Keratinocyte (primary cell): ENCODE data around the gene TMEM115. TPM values are rescaled to one million over a fixed set of nuclear protein-coding genes. Genes with fewer than 3 reads are reported as not detected.

Experiments
- DNase-seq: peaks from one replicate; pipeline ENCODE4 v3.0.0-alpha.2; 2011; ENCODE audit warnings: low read depth, missing footprints, low spot score
- FAIRE-seq: peaks from 2 replicates; lab custom pipeline; 2011; peaks lifted over from hg19 to GRCh38; lab: Jason Lieb, UNC
- H2AFZ ChIP-seq: 2 replicates; pipeline ENCODE4 v1.6.0; 2012; ENCODE audit warnings: low read length, control low read depth, inconsistent platforms; ENCODE audit not compliant: control insufficient read depth
- H3K27ac ChIP-seq: 2 replicates; pipeline ENCODE4 v1.5.1; 2011; ENCODE audit warnings: low read length; ENCODE audit not compliant: control insufficient read depth, insufficient read depth
- H3K27me3 ChIP-seq: 3 replicates; pipeline ENCODE4 v1.6.0; 2011; ENCODE audit warnings: low read length; ENCODE audit not compliant: control insufficient read depth, insufficient read depth; ENCODE audit errors: extremely low read depth
- H3K36me3 ChIP-seq, 2 experiments: 2 replicates in 1 of 2; 3 replicates in 1 of 2; pipeline ENCODE4 v1.5.1; 2011; ENCODE audit warnings: low read length in 2 of 2, mild to moderate bottlenecking in 1 of 2; ENCODE audit not compliant: control insufficient read depth in 2 of 2, insufficient read depth in 2 of 2; ENCODE audit errors: extremely low read depth in 1 of 2
- H3K4me1 ChIP-seq: 3 replicates; pipeline ENCODE4 v1.5.1; 2011; ENCODE audit warnings: low read length; ENCODE audit not compliant: control insufficient read depth, insufficient read depth; ENCODE audit errors: extremely low read depth
- H3K4me2 ChIP-seq: 3 replicates; pipeline ENCODE4 v1.6.0; 2011; ENCODE audit warnings: low read depth, low read length; ENCODE audit not compliant: control insufficient read depth, insufficient read depth; ENCODE audit errors: extremely low read depth
- H3K4me3 ChIP-seq, 3 experiments: fragments of 200-600 bp in 1 of 3; sonication (generic) in 1 of 3; 2 replicates in 2 of 3; 3 replicates in 1 of 3; pipeline ENCODE4 v1.5.1; 2011 to 2016; ENCODE audit warnings: low read length in 3 of 3, mild to moderate bottlenecking in 3 of 3, control low read depth in 2 of 3, inconsistent platforms in 1 of 3, low read depth in 1 of 3, mixed read lengths in 1 of 3, mixed run types in 1 of 3, moderate library complexity in 1 of 3; ENCODE audit not compliant: control insufficient read depth in 2 of 3, insufficient read depth in 2 of 3; ENCODE audit errors: extremely low read depth in 1 of 3
- H3K79me2 ChIP-seq: 2 replicates; pipeline ENCODE4 v1.6.0; 2012; ENCODE audit warnings: low read length; ENCODE audit not compliant: control insufficient read depth, insufficient read depth
- H3K9ac ChIP-seq: 3 replicates; pipeline ENCODE4 v1.6.0; 2011; ENCODE audit warnings: low read length; ENCODE audit not compliant: control insufficient read depth, insufficient read depth; ENCODE audit errors: extremely low read depth
- H3K9me1 ChIP-seq: 3 replicates; pipeline ENCODE4 v1.6.0; 2011; ENCODE audit warnings: low read length; ENCODE audit not compliant: control insufficient read depth, insufficient read depth; ENCODE audit errors: extremely low read depth
- H3K9me3 ChIP-seq: 2 replicates; pipeline ENCODE4 v1.5.1; 2012; ENCODE audit warnings: low read depth, low read length; ENCODE audit not compliant: control insufficient read depth
- H4K20me1 ChIP-seq: 3 replicates; pipeline ENCODE4 v1.6.0; 2011; ENCODE audit warnings: low read length; ENCODE audit not compliant: control insufficient read depth, insufficient read depth; ENCODE audit errors: extremely low read depth
- EZH2 ChIP-seq: IDR thresholded peaks from one replicate; pipeline ENCODE4 v1.6.1; 2012; ENCODE audit warnings: inconsistent platforms, mild to moderate bottlenecking, low read length, moderate library complexity
- dilution Hi-C: fragments of 300-500 bp; cut with MboI; formaldehyde crosslinking; loops from one replicate; pipeline ENCODE4 v1.7.0; 2020; ENCODE audit warnings: low sequenced_read_pairs; ENCODE audit not compliant: extremely low pct_ligation_motif_present
- polyA plus RNA-seq, 5 experiments: library from polyadenylated mRNA; depleted of rRNA in 3 of 5; stranded (reverse) in 3 of 5; stranded (forward) in 1 of 5; unstranded in 1 of 5; fragments of >200 nt; gene quantifications; 1 replicate in 1 of 5; 2 replicates in 3 of 5; 3 replicates in 1 of 5; pipeline versions ENCODE4 v1.2.1 to v1.2.3, GENCODE V29; 2011 to 2012; ENCODE audit warnings: missing spikeins in 2 of 5, low read depth in 1 of 5, low replicate concordance in 1 of 5
- TF ChIP-seq, protein P1 (sequence below), 3 experiments: IDR thresholded peaks in 1 of 3; conservative IDR thresholded peaks in 1 of 3; optimal IDR thresholded peaks in 1 of 3; 2 replicates in 2 of 3; 3 replicates in 1 of 3; pipeline versions ENCODE3 to v1.5.1; 2011; ENCODE audit warnings: low read length in 3 of 3, mild to moderate bottlenecking in 3 of 3, moderate library complexity in 2 of 3, control low read depth in 1 of 3, inconsistent platforms in 1 of 3; ENCODE audit not compliant: insufficient read depth in 2 of 3; ENCODE audit errors: extremely low read depth in 1 of 3

TMEM115 gene
- polyA plus RNA-seq, 1 donor (not counting 4 experiments of a cell fraction or from before 2014, with no cell fraction given): 22.4 TPM

- dilution Hi-C loops: no loop called here
- Histone ChIP-seq H3K4me1 (peaks cover 6% of the 10 kb centered on the region), H2AFZ (no peak overlapping the region), H3K4me2 (no peak overlapping the region), H3K4me3 (no peak overlapping the region), H3K9me1 (no peaks in the 10 kb centered on the region), H4K20me1 (peaks cover 2% of the 10 kb centered on the region), H3K9me3 (no peaks in the 10 kb centered on the region), H3K36me3 (no peaks in the 10 kb centered on the region), H3K79me2 (no peaks in the 10 kb centered on the region), H3K9ac (no peak overlapping the region), H3K27ac (no peak overlapping the region), H3K27me3 (peaks cover 42% of the 10 kb centered on the region)
- FAIRE-seq (no peak), DNase-seq (no peak)
- TF ChIP-seq, protein P1, sequence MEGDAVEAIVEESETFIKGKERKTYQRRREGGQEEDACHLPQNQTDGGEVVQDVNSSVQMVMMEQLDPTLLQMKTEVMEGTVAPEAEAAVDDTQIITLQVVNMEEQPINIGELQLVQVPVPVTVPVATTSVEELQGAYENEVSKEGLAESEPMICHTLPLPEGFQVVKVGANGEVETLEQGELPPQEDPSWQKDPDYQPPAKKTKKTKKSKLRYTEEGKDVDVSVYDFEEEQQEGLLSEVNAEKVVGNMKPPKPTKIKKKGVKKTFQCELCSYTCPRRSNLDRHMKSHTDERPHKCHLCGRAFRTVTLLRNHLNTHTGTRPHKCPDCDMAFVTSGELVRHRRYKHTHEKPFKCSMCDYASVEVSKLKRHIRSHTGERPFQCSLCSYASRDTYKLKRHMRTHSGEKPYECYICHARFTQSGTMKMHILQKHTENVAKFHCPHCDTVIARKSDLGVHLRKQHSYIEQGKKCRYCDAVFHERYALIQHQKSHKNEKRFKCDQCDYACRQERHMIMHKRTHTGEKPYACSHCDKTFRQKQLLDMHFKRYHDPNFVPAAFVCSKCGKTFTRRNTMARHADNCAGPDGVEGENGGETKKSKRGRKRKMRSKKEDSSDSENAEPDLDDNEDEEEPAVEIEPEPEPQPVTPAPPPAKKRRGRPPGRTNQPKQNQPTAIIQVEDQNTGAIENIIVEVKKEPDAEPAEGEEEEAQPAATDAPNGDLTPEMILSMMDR (optimal IDR thresholded peaks at IDR 0.05 in 1 of 3, IDR thresholded peaks at IDR 0.05 in 1 of 3, conservative IDR thresholded peaks at IDR 0.05 in 1 of 3; ENCODE audit: extremely low read depth in 1 of 3, insufficient read depth in 2 of 3, low read length in 3 of 3): peak in 2 of 3 experiments; percentile 13 to 63
- TF ChIP-seq EZH2: no peak
Observed at GRCh38 chr3:50388016-50388719, 28.8 kb upstream of the TMEM115 start.

GRCh38 chr3:50385754-50386153 lies 26.4 kb upstream of the TMEM115 start:
- FAIRE-seq: no peak
- no peak overlapping the region for H3K27ac ChIP-seq
- no peak overlapping the region for H3K4me3 ChIP-seq
- no peak for DNase-seq
- H2AFZ ChIP-seq: no peak overlapping the region
- H3K4me2 ChIP-seq: no peak overlapping the region
- dilution Hi-C loops: no loop called here
- H3K9me1 ChIP-seq: no peaks in the 10 kb centered on the region
- no peak for TF ChIP-seq EZH2
- TF ChIP-seq, protein P1 (optimal IDR thresholded peaks at IDR 0.05 in 1 of 3, IDR thresholded peaks at IDR 0.05 in 1 of 3, conservative IDR thresholded peaks at IDR 0.05 in 1 of 3; ENCODE audit: extremely low read depth in 1 of 3, insufficient read depth in 2 of 3, low read length in 3 of 3): no peak
- peaks cover 2% of the 10 kb centered on the region for H4K20me1 ChIP-seq
- H3K79me2 ChIP-seq: no peaks in the 10 kb centered on the region
- H3K9ac ChIP-seq: no peak overlapping the region
- no peaks in the 10 kb centered on the region for H3K9me3 ChIP-seq
- H3K27me3 ChIP-seq: peaks cover 34% of the 10 kb centered on the region
- peaks cover 4% of the 10 kb centered on the region for H3K4me1 ChIP-seq
- H3K36me3 ChIP-seq: no peaks in the 10 kb centered on the region
